ENCODE data around the gene SALL4.
"Not testable (repeated sequence)": the region's sequence is repeated elsewhere in the genome, so short reads cannot be mapped to it uniquely, and the experiment has no call there.

Gene SALL4

GRCh38 chr20:51802170-51802751 lies at the start of gene SALL4:
TSS of gene SALL4 (minus strand) at chr20:51802521. CDS start at chr20:51802408, 113 bp downstream.
- no peak for DNase-seq

- DNase-seq, result no peak
Measured at GRCh38 chr20:51848346-51848745, 46.0 kb upstream of the SALL4 start.

GRCh38 chr20:51840865-51841264 lies 38.5 kb upstream of the SALL4 start:
- DNase-seq, result no peak

- DNase-seq, result no peak
Measured at GRCh38 chr20:51837876-51838420, 35.6 kb upstream of the SALL4 start.

- DNase-seq, result no peak
Measured at GRCh38 chr20:51837436-51837835, 35.1 kb upstream of the SALL4 start.

- DNase-seq, result no peak
Measured at GRCh38 chr20:51833326-51833725, 31.0 kb upstream of the SALL4 start.

GRCh38 chr20:51832276-51832675 lies 30.0 kb upstream of the SALL4 start:
- DNase-seq, result no peak

- no peak for DNase-seq
Measured at GRCh38 chr20:51831866-51832265, 29.5 kb upstream of the SALL4 start.

- DNase-seq, result no peak
Measured at GRCh38 chr20:51830538-51830937, 28.2 kb upstream of the SALL4 start.

- DNase-seq, result no peak
Measured at GRCh38 chr20:51828762-51829161, 26.4 kb upstream of the SALL4 start.

- no peak for DNase-seq
Measured at GRCh38 chr20:51826372-51826771, 24.1 kb upstream of the SALL4 start.

GRCh38 chr20:51818479-51819008 lies 16.2 kb upstream of the SALL4 start:
- DNase-seq, result no peak

- DNase-seq, result not testable (repeated sequence)
Measured at GRCh38 chr20:51816856-51817255, 14.5 kb upstream of the SALL4 start.

- DNase-seq, result no peak
Measured at GRCh38 chr20:51815383-51816076, 13.2 kb upstream of the SALL4 start.

GRCh38 chr20:51812861-51813260 lies 10.5 kb upstream of the SALL4 start:
- DNase-seq, result no peak

- no peak for DNase-seq
Measured at GRCh38 chr20:51811514-51812128, 9.3 kb upstream of the SALL4 start.

- no peak for DNase-seq
Measured at GRCh38 chr20:51811042-51811355, 8.7 kb upstream of the SALL4 start.

- no peak for DNase-seq
Measured at GRCh38 chr20:51810155-51811041, 8.1 kb upstream of the SALL4 start.

GRCh38 chr20:51807720-51808250 lies 5.5 kb upstream of the SALL4 start:
- DNase-seq, result no peak

- DNase-seq, result no peak
Measured at GRCh38 chr20:51804754-51805153, 2.4 kb upstream of the SALL4 start.

- no peak for DNase-seq
Measured at GRCh38 chr20:51803148-51803854, 980 bp upstream of the SALL4 start.

GRCh38 chr20:51801823-51802123 lies 548 bp downstream of the SALL4 start:
- DNase-seq, result no peak
